ENCODE measurements around the gene NIP7.

Gene NIP7

GRCh38 chr16:69319381-69319780 lies 20.2 kb upstream of the NIP7 start:
- DNase-seq: no peak

GRCh38 chr16:69319826-69320739 lies 19.5 kb upstream of the NIP7 start:
- DNase-seq: no peak

- DNase-seq: no peak
Measured at GRCh38 chr16:69320740-69321073, 18.9 kb upstream of the NIP7 start.

GRCh38 chr16:69321080-69321479 lies 18.5 kb upstream of the NIP7 start:
- no peak for DNase-seq

- DNase-seq: no peak
Measured at GRCh38 chr16:69322343-69322742, 17.2 kb upstream of the NIP7 start.

GRCh38 chr16:69323415-69323814 lies 16.2 kb upstream of the NIP7 start:
- DNase-seq: no peak

- DNase-seq: no peak
Measured at GRCh38 chr16:69324013-69324531, 15.5 kb upstream of the NIP7 start.

- no peak for DNase-seq
Measured at GRCh38 chr16:69324585-69325253, 14.9 kb upstream of the NIP7 start.

GRCh38 chr16:69325784-69326171 lies 13.8 kb upstream of the NIP7 start:
- no peak for DNase-seq

GRCh38 chr16:69326172-69326873 lies 13.2 kb upstream of the NIP7 start:
- DNase-seq: no peak

- no peak for DNase-seq
Measured at GRCh38 chr16:69327585-69328310, 11.8 kb upstream of the NIP7 start.

GRCh38 chr16:69328854-69329316 lies 10.7 kb upstream of the NIP7 start:
- DNase-seq: no peak

GRCh38 chr16:69329369-69330285 lies 9.9 kb upstream of the NIP7 start:
- DNase-seq: peak; percentile 35

- DNase-seq: peak; percentile 89
Measured at GRCh38 chr16:69330286-69331109, 9.1 kb upstream of the NIP7 start, which contains the start of gene PDF. PDF (minus strand) TSS chr16:69330588; CDS start chr16:69330570, 18 bp downstream.

- no peak for DNase-seq
Measured at GRCh38 chr16:69334696-69335095, 4.9 kb upstream of the NIP7 start.

- DNase-seq: no peak
Measured at GRCh38 chr16:69338557-69339288, 849 bp upstream of the NIP7 start.

GRCh38 chr16:69340095-69340644 lies 598 bp downstream of the NIP7 start:
- no peak for DNase-seq

GRCh38 chr16:69344171-69344570 lies 4.6 kb downstream of the NIP7 start:
- no peak for DNase-seq

- no peak for DNase-seq
Measured at GRCh38 chr16:69345923-69346322, 6.4 kb downstream of the NIP7 start.
